NB4 (cell line): Measurements from ENCODE around the gene EAF1.

ENCODE experiments used
- DNase-seq: peaks from one replicate; pipeline ENCODE4 v3.0.0; 2010; ENCODE audit warnings: low read depth
- H3K4me3 ChIP-seq: one replicate; pipeline ENCODE4 v1.5.1; 2011; ENCODE audit warnings: mild to moderate bottlenecking, low read depth, low read length, moderate library complexity
- CTCF ChIP-seq: IDR thresholded peaks from one replicate; pipeline ENCODE4 v1.5.1; 2012; ENCODE audit warnings: low read depth, low read length
- MAX ChIP-seq: IDR thresholded peaks from 2 replicates; pipeline ENCODE4 v1.6.1; 2011; ENCODE audit warnings: low read depth, low read length
- MYC ChIP-seq: IDR thresholded peaks from 2 replicates; pipeline ENCODE4 v1.6.1; 2011; ENCODE audit warnings: low read depth, low read length
- POLR2A ChIP-seq: IDR thresholded peaks from 2 replicates; pipeline ENCODE4 v1.6.1; 2011; ENCODE audit warnings: mild to moderate bottlenecking; ENCODE audit not compliant: insufficient read length; ENCODE audit errors: extremely low read depth

Gene EAF1

GRCh38 chr3:15458212-15458780, 30.9 kb downstream of the EAF1 start:
- TF ChIP-seq MAX (no peak), CTCF (no peak), POLR2A (no peak)
- H3K4me3 ChIP-seq = no peak overlapping the region
- peak; percentile 48 for DNase-seq

GRCh38 chr3:15460891-15461531, 33.6 kb downstream of the EAF1 start:
- H3K4me3 ChIP-seq = no peak overlapping the region
- TF ChIP-seq CTCF (no peak), MAX (no peak), MYC (no peak), POLR2A (no peak)
- peak; percentile 56 for DNase-seq

- no peak for DNase-seq
- no peak overlapping the region for H3K4me3 ChIP-seq
- TF ChIP-seq POLR2A (no peak), MAX (no peak), CTCF (no peak), MYC (no peak)
These were observed 35.1 kb downstream of the EAF1 start for GRCh38 chr3:15462451-15462850.

GRCh38 chr3:15465876-15466585, 38.6 kb downstream of the EAF1 start:
- no peak overlapping the region for H3K4me3 ChIP-seq
- no peak for DNase-seq
- TF ChIP-seq CTCF = no peak
- TF ChIP-seq POLR2A = no peak
- no peak for TF ChIP-seq MYC
- TF ChIP-seq MAX = no peak

GRCh38 chr3:15467227-15468181, 40.1 kb downstream of the EAF1 start:
- no peak for DNase-seq
- TF ChIP-seq POLR2A (no peak), MYC (no peak), CTCF (no peak), MAX (no peak)
- H3K4me3 ChIP-seq = no peak overlapping the region
